Activated T-helper 1 cell treated with anti-CD3 and anti-CD28 coated beads, Interleukin-12 subunit alpha, Interleukin-12 subunit beta, Interleukin-2, Interleukin-4 antibody, amounts not matched to agents 30 ng/mL and 10 ng/mL and 1 ng/mL, durations not matched to agents 14 hours and 24 hours and 36 hours (primary cell): ENCODE results near the gene ACE. TPM values are rescaled to one million over a fixed set of nuclear protein-coding genes. Genes with fewer than 3 reads are reported as not detected.

Experiments used
- DNase-seq: peaks from one replicate; pipeline ENCODE4 v3.0.0; 2021; ENCODE audit warnings: low spot score
- H3K27ac Mint-ChIP-seq: one replicate; pipeline ENCODE4 v1.8.0; 2021; ENCODE audit warnings: mild to moderate bottlenecking, mixed read lengths
- H3K27me3 Mint-ChIP-seq: one replicate; pipeline ENCODE4 v1.8.0; 2022; ENCODE audit warnings: mild to moderate bottlenecking, moderate library complexity, mixed read lengths; ENCODE audit not compliant: insufficient read depth
- H3K36me3 Mint-ChIP-seq: one replicate; pipeline ENCODE4 v1.8.0; 2021; ENCODE audit warnings: low read depth, mixed read lengths
- H3K4me1 Mint-ChIP-seq: one replicate; pipeline ENCODE4 v1.8.0; 2021; ENCODE audit warnings: low read depth, mixed read lengths
- H3K4me3 Mint-ChIP-seq: one replicate; pipeline ENCODE4 v1.8.0; 2021; ENCODE audit warnings: mild to moderate bottlenecking, moderate library complexity, mixed read lengths
- H3K9me3 Mint-ChIP-seq: one replicate; pipeline ENCODE4 v1.8.0; 2021; ENCODE audit warnings: mixed read lengths
- intact Hi-C: fragments of 100-400 bp; cut with micrococcal nuclease; formaldehyde crosslinking; loops from one replicate; pipeline ENCODE4 v1.15.1; 2024
- total RNA-seq: library from RNA; stranded (reverse); gene quantifications from 2 replicates; pipeline ENCODE4 v1.2.3, GENCODE V29; 2022

Gene ACE
- total RNA-seq, 1 donor from 2014 or later, result 0.36 TPM

- Mint-ChIP-seq H3K9me3 (no peaks in the 10 kb centered on the region), H3K36me3 (peaks cover 6% of the 10 kb centered on the region)
Measured at GRCh38 chr17:63547083-63547523, 70.2 kb downstream of the ACE start.

More at GRCh38 chr17:63547083-63547523, 70.2 kb downstream of the ACE start:
- no peak for DNase-seq
- no peak overlapping the region for H3K27ac Mint-ChIP-seq
- no peaks in the 10 kb centered on the region for H3K27me3 Mint-ChIP-seq
- intact Hi-C loops, result no loop called here
- H3K4me3 Mint-ChIP-seq, result no peak overlapping the region
- H3K4me1 Mint-ChIP-seq, result peaks cover 9% of the 10 kb centered on the region

Other genes with a start within 250 kb of the ACE start
- 1.9 and 2.9 TPM in 2 replicates for gene CYB561, start 30.8 kb upstream of the ACE start, total RNA-seq
- not detected in 2 replicates for gene KCNH6, start 46.3 kb downstream of the ACE start, total RNA-seq
- 116 and 121 TPM in 2 replicates for gene DCAF7, start 73.4 kb downstream of the ACE start, total RNA-seq
- 30.8 and 32.0 TPM in 2 replicates for gene TACO1, start 123.8 kb downstream of the ACE start, total RNA-seq
- gene MAP3K3, start 145.4 kb downstream of the ACE start, total RNA-seq, result 27.9 and 29.6 TPM in 2 replicates
- gene LIMD2, start 223.1 kb downstream of the ACE start, total RNA-seq, result 228 and 233 TPM in 2 replicates